H1 (cell line): ENCODE results near the gene BCL2L13. TPM values are rescaled to one million over a fixed set of nuclear protein-coding genes. Genes with fewer than 3 reads are reported as not detected.

Experiments used
- CTCF ChIA-PET: fragments of 300-600 bp; sonication (Branson Sonifier 250); formaldehyde crosslinking; loops from one replicate; lab custom pipeline; 2021; ENCODE audit not compliant: partially characterized antibody; lab: Charles Lee
- POLR2A ChIA-PET: fragments of 300-600 bp; sonication (Branson Sonifier 250); formaldehyde crosslinking; loops from one replicate; lab custom pipeline; 2021; ENCODE audit warnings: inconsistent platforms; ENCODE audit not compliant: partially characterized antibody; lab: Charles Lee
- DNase-seq, 2 experiments: peaks; one replicate each; pipeline versions ENCODE4 v3.0.0 to v3.0.0-alpha.2; 2010 to 2022; ENCODE audit warnings: low spot score in 2 of 2, low read depth in 1 of 2, mixed read lengths in 1 of 2
- FAIRE-seq: peaks from 2 replicates; lab custom pipeline; 2011; peaks lifted over from hg19 to GRCh38; lab: Jason Lieb, UNC
- H2AFZ ChIP-seq: 2 replicates; pipeline ENCODE4 v1.8.1; 2012; ENCODE audit warnings: low read length, inconsistent platforms
- H2AK5ac ChIP-seq: 2 replicates; pipeline ENCODE4 v1.6.1; 2013; ENCODE audit warnings: low read depth, low read length
- H2BK120ac ChIP-seq: replicated peaks from 2 replicates; pipeline ENCODE3; 2013; ENCODE audit warnings: low read depth, low read length, inconsistent platforms
- H2BK12ac ChIP-seq: 2 replicates; pipeline ENCODE4 v1.6.1; 2013; ENCODE audit warnings: low read depth, low read length
- H2BK15ac ChIP-seq: 2 replicates; pipeline ENCODE4 v1.6.1; 2013; ENCODE audit warnings: low read length
- H2BK20ac ChIP-seq: 2 replicates; pipeline ENCODE4 v1.6.1; 2013; ENCODE audit warnings: low read length
- H2BK5ac ChIP-seq: 2 replicates; pipeline ENCODE4 v1.6.1; 2013; ENCODE audit warnings: low read depth, low read length
- H3K14ac ChIP-seq: 2 replicates; pipeline ENCODE4 v1.6.1; 2013; ENCODE audit warnings: inconsistent platforms; ENCODE audit not compliant: insufficient read length
- H3K18ac ChIP-seq: 2 replicates; pipeline ENCODE4 v1.6.1; 2013; ENCODE audit warnings: low read length; ENCODE audit errors: extremely low read depth
- H3K23ac ChIP-seq: 2 replicates; pipeline ENCODE4 v1.6.1; 2013; ENCODE audit warnings: inconsistent platforms; ENCODE audit not compliant: insufficient read length
- H3K23me2 ChIP-seq: 2 replicates; pipeline ENCODE4 v1.6.1; 2013; ENCODE audit warnings: low read depth, low read length
- H3K27ac ChIP-seq: 2 replicates; pipeline ENCODE4 v1.6.1; 2011; ENCODE audit warnings: low read depth, low read length, inconsistent platforms
- H3K27me3 ChIP-seq, 4 experiments: replicated peaks in 1 of 4; 1 replicate in 1 of 4; 2 replicates in 3 of 4; pipeline versions ENCODE4 v1.6.1 to v1.8.1; 2011 to 2013; ENCODE audit warnings: low read length in 3 of 4, mild to moderate bottlenecking in 3 of 4, inconsistent platforms in 2 of 4, mixed read lengths in 2 of 4, moderate library complexity in 1 of 4; ENCODE audit not compliant: control insufficient read depth in 3 of 4, insufficient read depth in 3 of 4; ENCODE audit errors: extremely low read depth in 1 of 4
- H3K36me3 ChIP-seq, 4 experiments: 2 replicates each; pipeline versions ENCODE4 v1.6.1 to v1.8.1; 2011 to 2013; ENCODE audit warnings: mild to moderate bottlenecking in 4 of 4, low read length in 3 of 4, moderate library complexity in 2 of 4, control low read depth in 1 of 4, inconsistent platforms in 1 of 4; ENCODE audit not compliant: insufficient read depth in 4 of 4, control insufficient read depth in 2 of 4
- H3K4ac ChIP-seq: replicated peaks from 2 replicates; pipeline ENCODE3; 2013; ENCODE audit warnings: low read length, low read depth, mixed read lengths, inconsistent platforms; ENCODE audit not compliant: insufficient read length
- H3K4me1 ChIP-seq, 4 experiments: replicated peaks in 1 of 4; 1 replicate in 1 of 4; 2 replicates in 3 of 4; pipeline versions ENCODE4 v1.6.1 to v1.8.1; 2011 to 2013; ENCODE audit warnings: low read length in 3 of 4, inconsistent platforms in 2 of 4, mixed read lengths in 1 of 4; ENCODE audit not compliant: insufficient read depth in 4 of 4, control insufficient read depth in 3 of 4
- H3K4me2 ChIP-seq, 2 experiments: 2 replicates each; pipeline versions ENCODE4 v1.6.1 to v1.8.1; 2011 to 2013; ENCODE audit warnings: low read depth in 2 of 2, low read length in 2 of 2, control low read depth in 1 of 2, inconsistent platforms in 1 of 2, mild to moderate bottlenecking in 1 of 2; ENCODE audit not compliant: insufficient read depth in 1 of 2
- H3K4me3 ChIP-seq, 4 experiments: fragments of 200-600, 300-600 bp in 1 of 4; sonication (generic), shearing (Covaris generic), sonication (Bioruptor Twin) in 1 of 4; 2 replicates each; pipeline versions ENCODE4 v1.5.1 to v1.8.1; 2011 to 2016; ENCODE audit warnings: low read length in 4 of 4, low read depth in 3 of 4, control low read depth in 2 of 4, inconsistent platforms in 2 of 4, mild to moderate bottlenecking in 2 of 4, mixed read lengths in 1 of 4, moderate library complexity in 1 of 4; ENCODE audit not compliant: insufficient read depth in 2 of 4; ENCODE audit errors: extremely low read depth in 1 of 4
- H3K56ac ChIP-seq: replicated peaks from 2 replicates; pipeline ENCODE3; 2013; ENCODE audit warnings: low read depth, mild to moderate bottlenecking, mixed read lengths, low read length, inconsistent platforms; ENCODE audit not compliant: insufficient read length
- H3K79me1 ChIP-seq: 2 replicates; pipeline ENCODE4 v1.6.1; 2013; ENCODE audit warnings: low read depth, low read length, control low read depth
- H3K79me2 ChIP-seq, 2 experiments: 2 replicates each; pipeline versions ENCODE4 v1.6.1 to v1.8.1; 2012 to 2013; ENCODE audit warnings: low read length in 2 of 2, mild to moderate bottlenecking in 2 of 2, inconsistent platforms in 1 of 2; ENCODE audit not compliant: insufficient read depth in 2 of 2, control insufficient read depth in 1 of 2
- H3K9ac ChIP-seq, 4 experiments: replicated peaks in 1 of 4; 1 replicate in 1 of 4; 2 replicates in 3 of 4; pipeline versions ENCODE4 v1.6.1 to v1.8.1; 2011 to 2013; ENCODE audit warnings: low read depth in 3 of 4, low read length in 3 of 4, control low read depth in 2 of 4, mild to moderate bottlenecking in 2 of 4, moderate library complexity in 2 of 4, inconsistent platforms in 1 of 4; ENCODE audit errors: extremely low read depth in 1 of 4
- H3K9me3 ChIP-seq, 2 experiments: 2 replicates each; pipeline versions ENCODE4 v1.6.1 to v1.8.1; 2012 to 2013; ENCODE audit warnings: mild to moderate bottlenecking in 2 of 2, moderate library complexity in 2 of 2, control low read depth in 1 of 2, inconsistent platforms in 1 of 2, low read depth in 1 of 2, low read length in 1 of 2, mixed read lengths in 1 of 2; ENCODE audit not compliant: insufficient read depth in 2 of 2
- H4K20me1 ChIP-seq, 2 experiments: replicated peaks in 1 of 2; 2 replicates each; pipeline versions ENCODE3 to v1.8.1; 2011 to 2013; ENCODE audit warnings: inconsistent platforms in 2 of 2, low read length in 2 of 2, mild to moderate bottlenecking in 1 of 2; ENCODE audit not compliant: insufficient read depth in 2 of 2, control insufficient read depth in 1 of 2
- H4K5ac ChIP-seq: 2 replicates; pipeline ENCODE4 v1.6.1; 2013; ENCODE audit warnings: low read length, low read depth, mixed read lengths, inconsistent platforms; ENCODE audit not compliant: insufficient read length
- H4K8ac ChIP-seq: 2 replicates; pipeline ENCODE4 v1.8.0; 2013; ENCODE audit warnings: mild to moderate bottlenecking, moderate library complexity, low read length, inconsistent platforms; ENCODE audit not compliant: insufficient read depth; ENCODE audit errors: extremely low read depth
- H4K91ac ChIP-seq: replicated peaks from 2 replicates; pipeline ENCODE3; 2013; ENCODE audit warnings: low read length, mixed read lengths, inconsistent platforms; ENCODE audit not compliant: insufficient read length
- BACH1 ChIP-seq: IDR thresholded peaks from 2 replicates; pipeline ENCODE4 v1.6.1; 2012; ENCODE audit warnings: low read length, improper control_type of control experiment
- CBX8 ChIP-seq: fragments of 300-800, 300-1000 bp; sonication (generic); IDR thresholded peaks from 2 replicates; pipeline ENCODE4 v1.7.1; 2016; ENCODE audit warnings: low read depth, low read length, borderline replicate concordance
- CHD2 ChIP-seq: IDR thresholded peaks from 2 replicates; pipeline ENCODE4 v1.6.1; 2012; ENCODE audit warnings: low read length, improper control_type of control experiment
- CTBP2 ChIP-seq: IDR thresholded peaks from 2 replicates; pipeline ENCODE4 v1.7.0; 2011; ENCODE audit warnings: borderline replicate concordance, mild to moderate bottlenecking, moderate library complexity, mixed read lengths, low read length; ENCODE audit not compliant: insufficient read depth, insufficient read length
- MAX ChIP-seq: IDR thresholded peaks from 2 replicates; pipeline ENCODE4 v1.6.1; 2012; ENCODE audit warnings: inconsistent platforms
- NANOG ChIP-seq: IDR thresholded peaks from 2 replicates; pipeline ENCODE4 v1.6.1; 2011; ENCODE audit warnings: low read length, low read depth, mild to moderate bottlenecking, inconsistent platforms; ENCODE audit not compliant: insufficient read depth, poor library complexity, severe bottlenecking
- RNF2 ChIP-seq: fragments of 200-900, 300-1000 bp; sonication (generic); IDR thresholded peaks from 2 replicates; pipeline ENCODE4 v1.7.1; 2016; ENCODE audit warnings: borderline replicate concordance, low read depth, mild to moderate bottlenecking, antibody characterized with exemption, low read length; ENCODE audit not compliant: poor library complexity, severe bottlenecking; ENCODE audit errors: missing control alignments
- SP4 ChIP-seq: IDR thresholded peaks from 2 replicates; pipeline ENCODE4 v1.6.1; 2012; ENCODE audit warnings: low read length, inconsistent platforms
- TAF7 ChIP-seq: optimal IDR thresholded peaks from 2 replicates; pipeline ENCODE3; 2011; ENCODE audit warnings: low read depth, mild to moderate bottlenecking, inconsistent platforms, low read length, moderate library complexity, borderline replicate concordance
- WGBS, 2 experiments: shearing (Covaris generic) in 1 of 2; methylation state at CpG; one replicate each; pipeline versions ENCODE4 v1.1.6 to v1.1.7; 2013 to 2015; ENCODE audit warnings: low lambda C conversion rate in 2 of 2, mixed read lengths in 2 of 2, inconsistent platforms in 1 of 2, low coverage in 1 of 2, missing lambda C conversion rate in 1 of 2; ENCODE audit not compliant: insufficient replicate concordance in 2 of 2, insufficient coverage in 1 of 2, insufficient read length in 1 of 2; ENCODE audit errors: extremely low coverage in 1 of 2, missing lambda C conversion rate in 1 of 2; 5-methylcytosine and 5-hydroxymethylcytosine counted together
- polyA plus RNA-seq, 7 experiments: library from polyadenylated mRNA; depleted of rRNA in 3 of 7; stranded (reverse) in 5 of 7; unstranded in 2 of 7; fragments of >200 nt in 5 of 7; fragments of 200-250 nt in 2 of 7; gene quantifications; 1 replicate in 5 of 7; 2 replicates in 1 of 7; 4 replicates in 1 of 7; pipeline versions ENCODE4 v1.2.1 to v1.2.3, GENCODE V29; 2011 to 2013; ENCODE audit warnings: missing spikeins in 2 of 7, mixed read lengths in 2 of 7
- total RNA-seq: library from RNA; stranded (reverse); fragmentation: NEBNext Ultra II Directional; extraction: Animal tissue kit (Norgen Biotek cat#: 25700); gene quantifications from 2 replicates; pipeline ENCODE4 v1.2.1, GENCODE V29; 2021

BCL2L13 gene
- total and polyA plus RNA-seq, 2 of the 8 experiments (the other 6 are each of a cell fraction or from before 2014, with no cell fraction given), result 20.7 to 35.0 TPM

GRCh38 chr22:17732251-17732854 is 93.8 kb downstream of the BCL2L13 start:
- H3K27me3 ChIP-seq, result no peaks in the 10 kb centered on the region
- H3K4me2 ChIP-seq, result no peak overlapping the region
- no peaks in the 10 kb centered on the region for H3K79me2 ChIP-seq
- H3K4ac ChIP-seq, result no peak overlapping the region
- H4K5ac ChIP-seq, result no peak overlapping the region
- peaks cover 0 to 21% (median 11%) of the 10 kb centered on the region in 4 experiments; a peak in 7 of 8 replicates for H3K36me3 ChIP-seq
- H2AK5ac ChIP-seq, result no peak overlapping the region
- H3K4me1 ChIP-seq, result no peaks in the 10 kb centered on the region
- no peak overlapping the region for H2BK12ac ChIP-seq
- no peak overlapping the region for H2BK15ac ChIP-seq
- H4K8ac ChIP-seq, result no peak overlapping the region
- ChIA-PET POLR2A (interaction anchor here (0.6 to 0.8 kb wide), 2 partner anchors 11 to 93 kb away, joined by 3 to 4 read pairs; no protein-coding TSS in a partner anchor), CTCF (interaction anchor here (0.6 to 1.7 kb wide), 4 partner anchors 9 to 74 kb away, joined by 3 to 8 read pairs (median 4); no protein-coding TSS in a partner anchor)
- FAIRE-seq (no peak), DNase-seq (no peak)
- no peak overlapping the region for H3K56ac ChIP-seq
- no peak overlapping the region for H3K27ac ChIP-seq
- H3K4me3 ChIP-seq, result no peak overlapping the region
- no peak overlapping the region for H4K91ac ChIP-seq
- H2AFZ ChIP-seq, result no peak overlapping the region
- H3K9ac ChIP-seq, result no peak overlapping the region
- H3K79me1 ChIP-seq, result no peaks in the 10 kb centered on the region
- no peaks in the 10 kb centered on the region for H3K9me3 ChIP-seq
- no peak overlapping the region for H3K23ac ChIP-seq
- H2BK5ac ChIP-seq, result no peak overlapping the region
- H3K23me2 ChIP-seq, result no peaks in the 10 kb centered on the region
- H3K18ac ChIP-seq, result no peak overlapping the region
- H2BK20ac ChIP-seq, result no peak overlapping the region
- 91% methylated on average over 2 of the region's 2 CpGs; no CpG with 5 or more reads in 1 of the 2 experiments for whole genome bisulfite sequencing, 2 experiments
- TF ChIP-seq MAX, result no peak
- no peak for TF ChIP-seq TAF7
- no peak for TF ChIP-seq CBX8
- TF ChIP-seq CHD2, result no peak
- TF ChIP-seq BACH1, result no peak
- no peak for TF ChIP-seq SP4
- no peak for TF ChIP-seq RNF2
- no peak for TF ChIP-seq CTBP2
- TF ChIP-seq NANOG, result no peak
- H2BK120ac ChIP-seq, result no peak overlapping the region
- H4K20me1 ChIP-seq, result no peaks in the 10 kb centered on the region
- no peak overlapping the region for H3K14ac ChIP-seq
